IPS-NIHi7 (cell line): ENCODE results near the gene CSH2.

ENCODE experiments used
- DNase-seq: peaks from one replicate; pipeline ENCODE4 v3.0.0; 2012; ENCODE audit warnings: mixed read lengths; ENCODE audit errors: extremely low spot score

The CSH2 gene

GRCh38 chr17:63834431-63835166 is 38.9 kb downstream of the CSH2 start:
- peak; percentile 63 for DNase-seq

- no peak for DNase-seq
Observed at GRCh38 chr17:63833741-63834373, 39.6 kb downstream of the CSH2 start.

GRCh38 chr17:63833026-63833740 is 40.3 kb downstream of the CSH2 start:
- DNase-seq: no peak

GRCh38 chr17:63832455-63832854 is 41.0 kb downstream of the CSH2 start:
- DNase-seq: no peak

- DNase-seq: no peak
Observed at GRCh38 chr17:63832014-63832413, 41.5 kb downstream of the CSH2 start.

- no peak for DNase-seq
Observed at GRCh38 chr17:63831505-63831904, 42.0 kb downstream of the CSH2 start.

- DNase-seq: no peak
Observed at GRCh38 chr17:63830904-63831491, 42.5 kb downstream of the CSH2 start.

- no peak for DNase-seq
Observed at GRCh38 chr17:63830278-63830677, 43.2 kb downstream of the CSH2 start.

- DNase-seq: no peak
Observed at GRCh38 chr17:63828936-63829335, 44.5 kb downstream of the CSH2 start.

GRCh38 chr17:63827801-63828221 is 45.7 kb downstream of the CSH2 start:
- no peak for DNase-seq

- peak; percentile 91 for DNase-seq
Observed at GRCh38 chr17:63827002-63827800, 46.3 kb downstream of the CSH2 start, which contains the start of the genes FTSJ3 and PSMC5. Gene FTSJ3 (minus strand): TSS chr17:63827663. CDS start chr17:63826902, 761 bp downstream. Gene PSMC5 (plus strand): TSS chr17:63827431. CDS start chr17:63827491, 60 bp downstream.

- no peak for DNase-seq
Observed at GRCh38 chr17:63826468-63827001, 46.9 kb downstream of the CSH2 start.

- no peak for DNase-seq
Observed at GRCh38 chr17:63824362-63824761, 49.1 kb downstream of the CSH2 start.

- DNase-seq: no peak
Observed at GRCh38 chr17:63823659-63824331, 49.7 kb downstream of the CSH2 start.

GRCh38 chr17:63822537-63822936 is 50.9 kb downstream of the CSH2 start:
- no peak for DNase-seq
